Pancreas (tissue), 10 donors: ENCODE results near the gene ZNF385B. TPM values are rescaled to one million over a fixed set of nuclear protein-coding genes. Genes with fewer than 3 reads are reported as not detected.

Source experiments
- ATAC-seq, 4 donors: fragments of 200-7000 bp; cut with Tn5 transposase; one replicate each; pipeline versions ENCODE4 v1.8.0 to v1.9.1; 2020; ENCODE audit warnings: mild to moderate bottlenecking in 4 of 4, moderate library complexity in 4 of 4
- DNase-seq, 6 donors: peaks; one replicate each; pipeline ENCODE4 v3.0.0-alpha.2; 2020
- FAIRE-seq: peaks from 2 replicates; lab custom pipeline; 2012; peaks lifted over from hg19 to GRCh38; lab: Jason Lieb, UNC
- H3K27ac ChIP-seq, 4 donors: fragments of 200-600 bp; sonication (generic); 1 replicate in 3 of 4; 2 replicates in 1 of 4; pipeline versions ENCODE4 v1.5.0 to v1.8.0; 2020
- H3K27me3 ChIP-seq, 4 donors: fragments of 200-600 bp; one replicate each; pipeline ENCODE4 v1.8.0; 2021
- H3K36me3 ChIP-seq, 3 donors: fragments of 200-600 bp; sonication (generic) in 1 of 3; one replicate each; pipeline versions ENCODE4 v1.5.0 to v1.8.0; 2020 to 2021
- H3K4me1 ChIP-seq, 3 donors: fragments of 200-600 bp; one replicate each; pipeline ENCODE4 v1.8.0; 2021
- H3K4me3 ChIP-seq, 4 donors: fragments of 200-600 bp; sonication (generic) in 2 of 4; one replicate each; pipeline versions ENCODE4 v1.5.0 to v1.8.0; 2020 to 2021
- H3K9me3 ChIP-seq, 4 donors: fragments of 200-600 bp; one replicate each; pipeline ENCODE4 v1.8.0; 2021
- CTCF ChIP-seq, 4 donors: fragments of 200-600 bp; sonication (generic) in 3 of 4; IDR thresholded peaks; one replicate each; pipeline versions ENCODE4 v1.5.0 to v1.8.0; 2021; ENCODE audit warnings: antibody characterized with exemption in 4 of 4
- WGBS, 2 donors: extraction: QIAGEN DNeasy Blood & Tissue Kit; methylation state at CpG; one replicate each; pipeline ENCODE4 v1.1.7; 2013; 5-methylcytosine and 5-hydroxymethylcytosine counted together
- intact Hi-C, 3 donors: fragments of 100-400 bp; cut with DNase I; formaldehyde crosslinking; loops; one replicate each; pipeline versions ENCODE4 v1.11.1 to v1.14.2; 2022
- polyA plus RNA-seq, 2 donors: library from polyadenylated mRNA; stranded (reverse); fragments of 200-250 nt; gene quantifications; one replicate each; pipeline ENCODE4 v1.2.3, GENCODE V29; 2013
- total RNA-seq, 6 donors: library from RNA; stranded (reverse); fragmentation: NEBNext Ultra II Directional in 4 of 6; extraction: Animal tissue kit (Norgen Biotek cat#: 25700) in 4 of 6; gene quantifications; one replicate each; pipeline versions ENCODE4 v1.2.1 to v1.2.4, GENCODE V29; 2021 to 2023
- donor health status: healthy with polysubstance abuse.
- donor health status: DM: no; HTN: no; CAD: no; lungs with moderate emphysema.
- donor health status: DM: no; HTN: no; CAD: no.
- donor health status: control.
- donor health status: control.
- donor health status: Bipolar disorder and iron deficiency.
- donor health status: DM: yes; HTN: yes; CAD: no.
- donor health status: DM: no; HTN: no; CAD: no.
- donor health status: DM: no; HTN: no; CAD: no.
- donor health status: DM: yes; HTN: yes; CAD: no.

Gene ZNF385B
- total RNA-seq (under 1 TPM in 5 of 6 donors, not detected in 1; 0.22 to 0.61 (median 0.37) TPM), polyA plus RNA-seq (under 1 TPM; 0.19 to 0.49 TPM)

GRCh38 chr2:179861416-179862067 is at the start of gene ZNF385B:
TSS of gene ZNF385B (minus strand) at chr2:179861612.
- H3K9me3 ChIP-seq: no peaks in the 10 kb centered on the region
- intact Hi-C loops: no loop called here
- no peaks in the 10 kb centered on the region for H3K36me3 ChIP-seq
- H3K4me3 ChIP-seq: peak within 1 kb of the TSS; percentile 31 to 58 (median 33)
- TF ChIP-seq CTCF (IDR thresholded peaks at IDR 0.05): no peak
- no peak within 1 kb of the TSS for H3K27ac ChIP-seq
- peak in 2 of 6 donors; percentile 21 to 74 for DNase-seq
- no peaks in the 10 kb centered on the region for H3K27me3 ChIP-seq
- FAIRE-seq: no peak
- peak in 3 of 4 donors; percentile 19 to 32 (median 32) for ATAC-seq
- peaks cover 0 to 2% (median 0%) of the 10 kb centered on the region in 3 donors for H3K4me1 ChIP-seq
- WGBS, 2 donors: 3 to 5% methylated on average over 42 to 55 of the region's 55 CpGs

GRCh38 chr2:179910735-179911113 is 49.3 kb upstream of the ZNF385B start:
- FAIRE-seq (no peak), DNase-seq (no peak), ATAC-seq (no peak)
- no peaks in the 10 kb centered on the region for H3K27me3 ChIP-seq
- intact Hi-C loops: no loop called here
- no peak overlapping the region for H3K27ac ChIP-seq
- no peaks in the 10 kb centered on the region for H3K9me3 ChIP-seq
- no peaks in the 10 kb centered on the region for H3K4me1 ChIP-seq
- WGBS, 2 donors: 69 to 81% methylated on average over 3 of the region's 3 CpGs
- no peak for TF ChIP-seq CTCF (IDR thresholded peaks at IDR 0.05)
- H3K4me3 ChIP-seq: no peak overlapping the region
- no peaks in the 10 kb centered on the region for H3K36me3 ChIP-seq

GRCh38 chr2:179909845-179910734 is 48.7 kb upstream of the ZNF385B start:
- Histone ChIP-seq H3K4me1 (no peaks in the 10 kb centered on the region), H3K9me3 (no peaks in the 10 kb centered on the region), H3K27ac (no peak overlapping the region), H3K27me3 (no peaks in the 10 kb centered on the region), H3K4me3 (no peak overlapping the region), H3K36me3 (no peaks in the 10 kb centered on the region)
- no peak for FAIRE-seq
- no peak for ATAC-seq
- intact Hi-C loops: no loop called here
- TF ChIP-seq CTCF (IDR thresholded peaks at IDR 0.05): no peak
- DNase-seq: no peak
- 57 to 60% methylated on average over 6 of the region's 6 CpGs for WGBS, 2 donors

GRCh38 chr2:179900655-179901054 is 39.2 kb upstream of the ZNF385B start:
- FAIRE-seq: no peak
- no peak for DNase-seq
- intact Hi-C loops: no loop called here

More at GRCh38 chr2:179900655-179901054, 39.2 kb upstream of the ZNF385B start:
- Histone ChIP-seq H3K4me1 (no peaks in the 10 kb centered on the region), H3K9me3 (no peaks in the 10 kb centered on the region), H3K27ac (no peak overlapping the region), H3K27me3 (no peaks in the 10 kb centered on the region), H3K4me3 (no peak overlapping the region), H3K36me3 (no peaks in the 10 kb centered on the region)
- no peak for TF ChIP-seq CTCF (IDR thresholded peaks at IDR 0.05)
- WGBS, 2 donors: 63 to 78% methylated on average over 5 of the region's 5 CpGs
- no peak for ATAC-seq
